GM19438 (cell line): ENCODE data around the gene ERN1.

Experiments
- ATAC-seq: cut with Tn5 transposase; IDR thresholded peaks from one replicate; pipeline ENCODE4 v1.9.1; 2021; ENCODE audit warnings: low read depth; ENCODE audit not compliant: unreplicated experiment

Gene ERN1

DNA sequence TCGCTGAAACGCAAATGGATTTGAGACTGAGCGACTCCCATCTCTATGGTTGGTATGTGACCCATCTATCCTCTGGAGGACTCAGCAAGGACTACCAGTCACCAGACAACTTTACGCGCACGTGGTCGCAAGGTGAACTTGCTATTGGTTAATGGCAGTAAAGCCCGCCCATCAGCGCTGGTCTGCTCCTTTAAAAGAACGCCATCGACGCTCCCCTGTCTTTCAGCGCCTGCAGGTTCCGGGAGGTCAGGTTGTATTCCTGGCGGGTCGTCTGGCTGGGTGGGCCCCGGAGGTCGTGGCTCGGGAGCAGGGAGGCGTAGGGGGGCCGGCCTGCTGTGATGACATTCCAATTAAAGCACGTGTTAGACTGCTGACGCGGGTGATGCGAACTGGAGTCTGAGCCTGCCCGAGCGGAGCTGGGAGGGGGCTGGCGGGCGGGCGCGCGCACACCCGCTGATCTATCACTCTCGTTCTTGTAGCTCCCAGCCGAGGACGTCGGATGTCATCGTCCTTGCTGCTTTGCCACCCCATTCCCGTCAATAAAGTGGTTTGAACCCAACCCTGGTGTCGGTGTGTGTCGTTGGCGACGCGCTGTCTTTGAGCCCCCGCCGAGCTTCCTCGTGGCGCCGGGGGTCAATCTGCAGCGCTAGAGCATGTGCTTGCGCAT, 15.9 kb upstream of the ERN1 start:
- peak; percentile 92 for ATAC-seq

GRCh38 chr17:64145375-64145750, 15.4 kb upstream of the ERN1 start:
- peak; percentile 6 for ATAC-seq

DNA sequence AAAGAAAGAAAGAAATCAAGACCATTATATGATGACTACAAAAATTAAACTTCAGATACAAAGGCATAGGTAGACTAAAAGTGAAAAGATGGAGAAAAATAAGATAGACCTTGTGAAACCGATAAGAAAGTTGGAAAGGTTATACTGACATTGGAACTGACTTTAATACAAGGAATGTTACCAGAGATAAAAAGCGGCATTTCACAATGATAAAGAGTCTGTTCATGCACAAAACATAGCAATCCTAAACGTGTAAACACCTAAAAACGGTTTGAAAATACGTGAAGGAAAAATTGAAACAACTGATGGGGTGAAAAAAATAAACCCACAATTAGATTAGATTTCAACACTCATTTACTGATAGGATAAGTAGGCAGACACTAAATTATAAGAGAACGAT, 9.6 kb upstream of the ERN1 start:
- ATAC-seq, result no peak

DNA sequence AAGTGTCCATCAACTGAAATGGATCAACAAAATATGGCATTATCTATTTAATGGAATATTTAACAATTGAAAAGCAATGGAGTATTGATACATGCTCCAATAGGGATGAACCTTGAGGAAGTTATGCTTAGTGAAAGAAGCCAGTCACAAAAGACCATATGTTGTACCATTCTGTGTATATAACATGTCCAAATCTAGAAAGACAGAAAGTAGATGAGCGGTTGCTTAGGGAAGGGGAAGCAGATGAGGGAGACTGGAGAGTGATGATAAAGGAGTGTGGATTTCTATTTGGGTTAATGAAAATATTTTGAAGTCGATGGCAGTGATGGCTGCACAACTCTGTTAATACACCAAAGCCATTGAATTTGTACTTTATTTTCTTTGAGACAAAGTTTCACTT, 8.5 kb upstream of the ERN1 start:
- no peak for ATAC-seq

GRCh38 chr17:64135000-64135399, 5.1 kb upstream of the ERN1 start:
- ATAC-seq, result no peak

- no peak for ATAC-seq
These were observed 4.4 kb upstream of the ERN1 start for GRCh38 chr17:64134216-64134970.

GRCh38 chr17:64133546-64134215, 3.7 kb upstream of the ERN1 start:
- ATAC-seq, result no peak

GRCh38 chr17:64131606-64132270, 1.8 kb upstream of the ERN1 start:
- no peak for ATAC-seq

- ATAC-seq, result peak; percentile 32
These were observed 636 bp upstream of the ERN1 start for GRCh38 chr17:64130559-64131001.

DNA sequence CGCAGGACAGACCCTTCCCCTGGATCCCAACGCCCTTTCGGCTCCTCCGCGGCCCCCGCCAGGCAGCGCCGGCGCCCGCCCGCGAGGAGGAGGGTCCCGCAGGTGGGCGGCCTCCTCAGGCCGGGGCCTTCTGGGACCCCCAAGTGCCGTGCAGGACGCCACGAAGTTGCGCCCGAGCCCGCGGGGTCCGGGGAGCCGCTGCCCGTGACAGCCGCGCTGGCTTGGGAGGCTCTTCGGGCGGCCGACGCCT, 504 bp downstream of the ERN1 start:
- ATAC-seq, result peak; percentile 9

GRCh38 chr17:64128787-64129514, 993 bp downstream of the ERN1 start:
- ATAC-seq, result peak; percentile 5

DNA sequence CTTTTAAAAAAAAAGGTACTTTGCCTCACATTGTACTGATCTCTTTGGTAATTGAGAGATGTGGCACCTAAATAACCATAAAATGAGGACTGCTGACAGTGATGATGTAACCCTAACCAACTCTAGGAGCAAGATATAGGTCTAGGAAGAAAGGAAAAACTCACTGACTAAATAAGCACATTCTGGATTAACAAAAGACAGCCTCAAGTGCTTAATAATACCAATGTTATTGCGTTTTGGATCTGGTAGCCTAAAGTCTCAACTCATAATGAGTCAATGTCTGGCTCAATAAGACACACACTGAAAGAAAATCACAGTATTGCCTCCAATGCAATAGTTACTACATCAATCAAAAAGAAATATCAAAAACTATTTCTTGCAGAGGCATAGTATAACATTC, 3.0 kb downstream of the ERN1 start:
- ATAC-seq, result no peak

DNA sequence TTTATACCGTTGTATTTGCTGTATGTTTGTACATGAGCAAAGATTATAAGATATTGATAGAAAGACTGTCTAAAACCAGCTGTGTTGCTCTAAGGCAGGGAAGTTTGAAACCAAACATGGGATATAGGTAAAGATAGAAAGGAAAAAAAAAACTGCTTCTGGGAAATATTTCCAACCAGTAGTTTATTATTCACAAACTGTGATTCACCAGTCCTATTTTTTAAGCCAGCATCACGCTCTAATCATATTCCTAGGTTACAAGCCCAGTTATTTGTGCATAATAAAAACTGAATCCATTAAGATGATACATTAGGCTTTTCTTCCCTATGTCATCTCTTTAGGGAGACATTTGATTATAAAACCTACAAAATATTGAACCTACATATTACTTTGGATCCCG, 4.0 kb downstream of the ERN1 start:
- ATAC-seq, result no peak

GRCh38 chr17:64124609-64125008, 5.3 kb downstream of the ERN1 start:
- no peak for ATAC-seq

DNA sequence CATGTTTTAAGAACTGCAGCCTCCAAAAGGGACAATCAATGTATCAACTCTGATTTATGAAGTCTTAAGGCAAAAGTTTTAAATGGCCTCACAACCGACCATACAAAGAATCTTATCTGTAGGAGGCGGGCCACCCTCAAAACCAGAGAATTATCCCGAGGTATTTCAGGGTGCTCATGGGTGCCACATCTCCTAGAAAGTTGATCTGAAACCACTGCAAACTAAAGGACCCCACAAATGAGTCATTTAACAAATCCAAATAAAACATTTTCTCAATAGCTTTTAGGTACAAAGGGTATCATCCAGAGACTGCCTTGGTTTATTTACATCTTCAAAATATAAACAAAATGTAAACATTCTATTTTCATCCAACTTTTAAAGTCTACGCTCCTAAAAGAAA, 6.8 kb downstream of the ERN1 start:
- ATAC-seq, result no peak

GRCh38 chr17:64120972-64121786, 8.8 kb downstream of the ERN1 start:
- ATAC-seq, result peak; percentile 70

DNA sequence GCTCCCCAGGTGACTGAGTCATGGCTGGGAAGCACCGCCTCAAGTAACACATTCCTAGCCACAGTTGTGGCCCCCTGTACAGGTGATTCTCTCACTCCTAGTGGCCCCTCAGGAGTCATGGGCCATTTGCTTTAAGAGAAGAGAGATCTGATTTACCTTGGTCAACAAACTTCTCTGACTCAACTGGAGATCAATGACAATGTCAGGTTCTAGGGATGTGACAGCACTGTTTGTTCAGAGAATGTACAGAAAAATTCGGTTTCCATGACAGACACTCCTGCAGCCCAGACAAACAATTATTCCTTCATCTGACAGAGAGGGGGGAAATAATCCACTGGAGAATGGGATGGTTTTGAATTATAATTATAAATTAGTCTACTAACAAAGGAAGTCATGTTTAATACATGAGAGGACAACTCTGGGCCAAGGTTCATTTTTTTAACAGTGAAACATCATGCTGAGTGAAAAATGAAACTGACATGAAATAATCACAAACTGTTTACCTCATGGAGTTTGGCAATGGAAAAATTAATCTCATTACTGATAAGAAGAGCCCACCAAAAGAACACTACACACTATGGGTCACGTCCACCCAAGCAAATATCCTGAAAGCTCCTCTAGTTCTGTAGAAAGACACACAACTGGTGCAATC, 9.7 kb downstream of the ERN1 start:
- no peak for ATAC-seq

GRCh38 chr17:64117981-64118979, 11.7 kb downstream of the ERN1 start:
- no peak for ATAC-seq
